ENCODE data around the gene GRID2.

GRID2 gene

GRCh38 chr4:93127489-93127888 is 823.7 kb downstream of the GRID2 start:
- no peak for DNase-seq

DNA sequence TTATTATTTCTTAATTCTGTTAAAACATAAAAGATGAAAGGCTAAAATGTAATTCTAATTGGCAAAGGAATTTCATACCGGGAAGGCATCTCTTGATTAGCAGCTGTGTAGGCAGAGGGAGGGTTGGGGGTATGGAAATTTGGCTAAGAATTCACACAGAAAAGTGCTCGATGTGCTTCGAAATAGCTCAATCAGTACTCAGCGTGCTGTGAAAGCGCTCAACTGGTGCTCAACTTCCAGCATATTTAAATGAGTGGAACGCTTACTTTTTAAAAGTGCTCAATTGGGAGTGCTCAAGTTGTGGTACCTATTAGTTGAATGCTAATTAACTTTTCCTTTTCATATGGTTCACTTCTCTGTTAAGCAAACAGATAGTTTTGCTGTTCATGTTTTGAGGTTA is 828.9 kb downstream of the GRID2 start:
- no peak for DNase-seq

GRCh38 chr4:93139118-93139517 is 835.4 kb downstream of the GRID2 start:
- DNase-seq: no peak

GRCh38 chr4:93143902-93144301 is 840.1 kb downstream of the GRID2 start:
- no peak for DNase-seq

GRCh38 chr4:93144644-93145043 is 840.9 kb downstream of the GRID2 start:
- DNase-seq: no peak

GRCh38 chr4:93147524-93148212 is 843.9 kb downstream of the GRID2 start:
- no peak for DNase-seq

DNA sequence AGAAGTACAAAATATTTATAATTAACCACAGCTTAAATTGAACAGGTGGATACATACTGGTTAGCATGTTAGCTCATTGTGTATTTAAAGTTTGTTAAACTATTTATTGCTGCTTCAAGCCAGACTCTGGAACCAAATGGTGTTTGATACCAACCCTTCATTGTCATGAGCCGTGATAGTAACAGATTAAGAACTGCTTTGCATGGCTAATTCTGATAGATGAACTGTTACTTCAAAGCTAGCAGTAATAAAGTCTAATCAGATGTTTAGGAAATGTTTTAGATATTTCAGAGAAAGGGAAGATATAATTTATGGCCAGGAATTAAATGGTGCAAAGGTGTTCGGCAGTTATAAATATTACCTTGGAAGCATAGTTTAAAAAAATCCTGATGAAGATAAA is 848.7 kb downstream of the GRID2 start:
- DNase-seq: no peak

GRCh38 chr4:93157986-93158385 is 854.2 kb downstream of the GRID2 start:
- no peak for DNase-seq

GRCh38 chr4:93168053-93168452 is 864.3 kb downstream of the GRID2 start:
- no peak for DNase-seq

GRCh38 chr4:93169966-93170365 is 866.2 kb downstream of the GRID2 start:
- no peak for DNase-seq

GRCh38 chr4:93174598-93174997 is 870.8 kb downstream of the GRID2 start:
- no peak for DNase-seq

DNA sequence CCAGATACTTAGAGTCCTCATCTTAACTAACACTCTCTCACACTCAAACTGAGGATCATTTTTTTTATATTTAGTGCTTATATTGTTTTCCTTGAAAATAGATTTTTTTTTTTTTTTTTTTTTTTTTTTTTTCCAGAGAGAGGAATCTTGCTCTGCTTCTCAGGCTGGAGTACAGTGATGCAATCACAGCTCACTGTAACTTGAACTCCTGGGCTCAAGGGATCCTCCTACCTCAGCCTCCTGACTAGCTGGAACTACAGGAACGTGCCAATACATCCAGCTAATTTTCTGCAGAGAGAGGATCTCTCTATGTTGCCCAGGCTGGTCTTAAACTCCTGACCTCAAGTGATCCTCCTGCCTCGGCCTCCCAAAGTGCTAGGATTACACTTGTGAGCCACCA is 874.5 kb downstream of the GRID2 start:
- DNase-seq: no peak

DNA sequence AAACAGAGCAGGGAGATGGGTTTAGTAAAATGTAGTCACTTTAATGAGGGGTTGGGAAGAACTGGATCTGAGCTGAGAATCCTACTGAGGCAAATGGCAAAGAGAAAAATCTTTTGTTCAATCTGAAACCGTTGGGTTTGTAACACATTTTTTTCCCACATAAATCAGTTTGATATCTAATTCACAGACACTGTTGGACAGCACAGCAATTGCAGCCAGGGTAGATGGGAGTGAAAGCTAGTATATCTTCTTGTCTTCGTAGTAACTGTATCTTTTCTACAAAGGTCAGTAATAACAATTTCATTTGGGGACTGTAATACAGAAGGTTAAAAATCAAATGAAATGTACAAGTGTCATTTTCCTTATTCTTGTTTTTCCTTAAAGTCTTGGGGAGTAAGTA is 875.3 kb downstream of the GRID2 start:
- DNase-seq: no peak

GRCh38 chr4:93182722-93183121 is 879.0 kb downstream of the GRID2 start:
- DNase-seq: no peak

- no peak for DNase-seq
These were observed 879.8 kb downstream of the GRID2 start for GRCh38 chr4:93183576-93183975.

DNA sequence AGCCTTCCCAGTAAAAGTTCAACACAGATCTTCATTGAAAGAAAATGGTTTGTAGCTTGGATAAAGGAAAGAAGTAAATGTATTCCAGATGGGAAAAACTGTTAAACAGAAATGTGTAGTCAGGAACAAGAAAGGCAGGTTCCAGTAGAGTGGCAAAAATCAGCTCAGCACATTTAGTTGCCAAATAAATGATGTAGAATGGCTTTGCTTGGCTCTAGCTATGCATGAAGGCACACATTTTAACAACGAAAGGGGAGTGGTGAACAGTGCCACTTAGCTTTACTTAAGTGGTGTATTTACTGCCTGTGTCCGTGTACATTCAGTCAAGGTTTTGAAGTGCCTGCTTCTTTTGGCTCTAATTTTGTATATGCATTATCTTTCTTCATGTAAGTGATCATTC is 880.3 kb downstream of the GRID2 start:
- no peak for DNase-seq

DNA sequence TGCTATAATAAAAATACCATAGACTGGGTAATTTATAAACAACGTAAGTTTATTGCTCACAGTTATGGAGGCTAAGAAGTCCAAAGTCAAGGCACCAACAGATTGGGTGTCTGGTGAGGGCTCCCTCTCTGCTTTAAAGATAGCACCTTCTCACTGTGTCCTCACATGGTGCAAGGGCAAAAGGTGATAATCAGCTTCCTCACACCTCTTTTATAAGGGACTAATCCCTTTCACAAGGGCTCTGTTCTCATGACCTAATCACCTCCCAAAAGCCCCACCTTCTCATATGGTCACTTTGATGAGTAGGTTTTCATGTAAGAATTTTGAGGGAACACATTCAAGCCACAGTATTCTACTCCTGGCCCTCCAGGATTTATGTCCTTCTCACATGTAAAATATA is 883.1 kb downstream of the GRID2 start:
- no peak for DNase-seq

DNA sequence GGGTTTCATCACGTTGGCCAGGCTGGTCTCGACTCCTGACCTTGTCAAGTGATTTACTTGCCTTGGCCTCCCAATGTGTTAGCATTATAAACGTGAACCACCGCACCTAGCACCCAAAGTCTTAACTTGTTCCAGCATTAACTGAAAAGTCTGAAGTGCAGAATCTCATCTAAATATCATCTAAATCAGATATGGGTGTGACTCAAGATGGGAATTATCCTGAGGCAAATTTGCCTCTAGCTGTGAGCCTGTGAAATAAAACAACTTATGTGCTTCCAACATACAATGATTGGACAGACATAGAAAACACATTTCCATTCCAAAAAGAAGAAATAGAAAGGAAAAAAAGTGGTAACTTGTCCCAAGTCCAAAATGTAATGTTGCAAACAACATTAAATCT is 883.7 kb downstream of the GRID2 start:
- DNase-seq: no peak

GRCh38 chr4:93187892-93188291 is 884.1 kb downstream of the GRID2 start:
- DNase-seq: no peak

GRCh38 chr4:93199492-93199891 is 895.7 kb downstream of the GRID2 start:
- DNase-seq: no peak

GRCh38 chr4:93201471-93202096 is 897.8 kb downstream of the GRID2 start:
- no peak for DNase-seq

DNA sequence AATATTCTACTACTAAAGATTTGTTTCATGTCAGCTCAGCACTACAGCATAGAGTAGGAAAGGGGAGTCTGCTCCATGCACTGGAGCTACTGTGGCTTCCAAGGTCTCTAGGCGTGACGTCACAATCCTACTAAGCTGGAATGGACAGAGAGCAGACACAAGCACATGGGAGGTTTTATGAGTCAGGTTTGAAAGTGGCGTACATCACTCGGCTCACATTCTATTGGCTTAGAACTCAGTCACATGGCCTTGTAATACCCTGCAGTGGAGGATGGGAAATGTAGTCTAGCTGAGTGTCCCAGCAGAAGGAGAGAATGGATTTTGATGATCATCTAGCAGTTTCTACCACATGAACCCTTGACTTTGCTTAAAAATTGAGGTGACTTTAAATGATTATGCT is 899.9 kb downstream of the GRID2 start:
- DNase-seq: no peak

DNA sequence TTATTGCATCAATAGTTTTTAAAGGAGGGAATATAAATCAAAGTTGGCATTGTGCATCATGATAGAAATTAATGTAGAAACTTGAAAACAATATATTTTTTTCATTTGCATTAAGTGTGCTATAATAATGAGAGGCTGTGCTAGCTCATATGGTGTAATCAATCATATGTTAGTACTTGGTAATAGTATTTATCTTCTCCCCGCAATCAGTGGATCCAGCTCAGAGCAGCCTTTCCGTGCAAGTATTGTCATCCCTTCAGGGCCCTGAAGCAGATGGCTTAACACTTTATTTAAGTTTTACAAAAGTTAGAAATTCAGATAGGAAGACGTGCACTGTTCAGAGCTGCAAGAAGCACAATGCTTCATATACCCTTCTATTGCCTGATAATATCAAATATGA is 908.5 kb downstream of the GRID2 start:
- no peak for DNase-seq

GRCh38 chr4:93216646-93217045 is 912.9 kb downstream of the GRID2 start:
- DNase-seq: no peak

GRCh38 chr4:93217431-93217830 is 913.7 kb downstream of the GRID2 start:
- no peak for DNase-seq
